NAMALWA (cell line): Measurements from ENCODE around the gene TBX1.

Experiments used
- DNase-seq: peaks from one replicate; pipeline ENCODE4 v3.0.0-alpha.2; 2015; ENCODE audit warnings: low spot score

TBX1 gene

DNA sequence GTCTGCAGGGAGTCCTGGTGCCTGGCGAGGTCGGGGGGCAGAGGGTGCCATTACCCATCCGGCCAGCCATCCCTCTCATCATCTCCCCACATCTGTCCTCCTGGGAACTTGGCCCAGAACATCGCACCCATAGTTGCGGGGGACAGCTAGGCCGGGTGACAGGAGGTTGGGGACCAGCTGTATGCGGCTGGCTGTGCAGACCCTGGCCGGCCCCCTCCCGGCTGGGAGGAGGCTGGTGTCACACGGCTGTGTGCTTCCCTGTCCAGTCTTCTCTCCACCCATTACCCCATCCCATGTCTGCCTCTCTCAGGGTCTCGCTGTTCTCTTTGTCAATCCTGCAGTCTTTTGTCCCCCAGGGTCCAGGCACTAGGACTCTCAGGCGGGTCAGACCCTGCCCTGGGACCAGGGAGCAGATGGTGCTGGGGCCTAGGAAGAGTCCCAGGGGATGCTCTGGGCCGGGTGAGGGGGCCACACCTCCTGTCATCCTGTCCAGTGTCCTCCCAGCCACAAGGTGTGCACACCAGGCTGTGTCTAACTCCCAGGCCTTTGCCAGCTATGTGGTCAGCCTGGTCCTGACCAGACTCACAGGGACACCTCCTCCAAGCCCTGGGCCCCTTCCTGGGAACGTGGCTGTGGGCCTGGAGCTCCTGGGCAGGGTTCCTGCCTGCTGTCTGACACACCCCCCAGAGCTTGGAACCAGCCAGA, 6.4 kb upstream of the TBX1 start:
- no peak for DNase-seq

DNA sequence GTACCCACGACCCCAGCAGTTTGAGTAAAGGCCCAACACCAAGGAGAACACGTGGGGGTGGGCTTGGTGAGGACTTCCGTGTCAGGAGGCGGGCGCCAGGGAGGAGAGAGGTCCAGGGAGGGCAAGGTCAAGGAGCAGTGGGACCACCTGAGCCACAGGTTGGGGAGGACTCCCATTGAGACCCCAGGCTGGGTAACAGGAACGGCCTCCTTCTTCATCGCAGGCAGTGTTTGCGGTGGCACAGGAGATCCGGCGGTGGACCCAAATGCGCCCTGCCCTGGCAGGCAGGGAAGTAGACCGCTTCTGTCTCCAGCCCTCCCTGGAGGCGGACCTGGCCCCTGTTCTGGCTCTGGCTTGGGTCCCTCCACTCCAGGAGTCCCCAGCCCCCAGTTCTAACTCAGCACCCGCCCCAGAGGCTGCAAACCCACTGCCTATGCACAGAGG, 5.9 kb upstream of the TBX1 start:
- no peak for DNase-seq

DNA sequence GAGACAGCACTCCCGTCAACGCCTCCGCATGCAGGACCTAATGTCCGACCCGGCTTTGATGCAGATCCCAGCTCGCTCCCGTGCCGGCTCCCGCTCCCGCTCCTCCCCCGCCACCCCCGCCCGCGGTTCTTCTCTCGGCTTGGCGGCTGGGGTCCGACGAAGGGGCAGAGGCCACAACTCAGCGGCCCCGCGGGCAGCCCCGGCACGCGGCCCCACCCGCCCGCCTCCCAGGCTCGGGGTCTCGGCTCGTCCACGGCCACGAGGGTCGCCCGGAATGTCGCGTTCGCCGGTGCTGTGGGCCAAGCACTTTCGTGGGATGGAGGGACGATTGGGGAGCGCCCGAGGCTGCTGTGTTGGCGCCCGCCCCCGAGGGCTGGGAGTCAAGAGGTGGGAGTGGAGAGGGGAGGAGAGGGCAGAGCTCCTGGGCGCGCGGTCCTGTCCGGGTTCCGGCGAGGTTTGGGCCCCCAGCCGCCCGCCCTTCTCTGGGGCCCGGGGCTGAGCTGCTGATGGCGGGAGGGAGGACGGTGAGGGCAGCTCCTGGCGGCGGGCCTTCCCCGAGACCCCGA, 5.3 kb upstream of the TBX1 start:
- no peak for DNase-seq

DNA sequence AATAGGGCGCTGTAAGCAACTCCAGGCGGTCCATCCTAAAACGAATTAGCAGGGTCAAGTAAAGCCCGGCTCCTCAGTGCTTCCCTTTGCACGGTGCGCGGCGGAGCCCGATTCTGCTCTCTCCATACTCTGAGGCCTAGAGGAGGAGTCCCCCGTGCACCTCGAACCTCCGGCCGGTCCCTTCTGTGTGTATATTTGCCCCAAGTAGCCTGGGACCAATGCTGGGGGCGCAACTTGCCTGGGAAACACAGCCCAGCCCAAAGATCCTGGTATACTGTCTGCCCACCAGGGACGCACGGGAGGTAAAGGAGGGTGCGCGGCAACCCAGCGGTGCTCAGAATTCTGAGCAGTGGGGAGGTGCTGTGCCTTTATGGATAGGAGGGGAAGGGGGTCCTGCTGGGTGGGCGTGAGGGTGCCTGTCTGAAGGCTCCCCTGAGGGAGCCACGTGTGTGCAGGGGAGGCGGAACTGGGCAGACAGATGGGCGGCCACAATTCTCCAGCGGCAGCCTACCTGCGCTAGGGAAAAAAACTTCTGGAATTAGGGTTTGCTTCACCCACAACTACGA, 4.8 kb upstream of the TBX1 start:
- DNase-seq: no peak

DNA sequence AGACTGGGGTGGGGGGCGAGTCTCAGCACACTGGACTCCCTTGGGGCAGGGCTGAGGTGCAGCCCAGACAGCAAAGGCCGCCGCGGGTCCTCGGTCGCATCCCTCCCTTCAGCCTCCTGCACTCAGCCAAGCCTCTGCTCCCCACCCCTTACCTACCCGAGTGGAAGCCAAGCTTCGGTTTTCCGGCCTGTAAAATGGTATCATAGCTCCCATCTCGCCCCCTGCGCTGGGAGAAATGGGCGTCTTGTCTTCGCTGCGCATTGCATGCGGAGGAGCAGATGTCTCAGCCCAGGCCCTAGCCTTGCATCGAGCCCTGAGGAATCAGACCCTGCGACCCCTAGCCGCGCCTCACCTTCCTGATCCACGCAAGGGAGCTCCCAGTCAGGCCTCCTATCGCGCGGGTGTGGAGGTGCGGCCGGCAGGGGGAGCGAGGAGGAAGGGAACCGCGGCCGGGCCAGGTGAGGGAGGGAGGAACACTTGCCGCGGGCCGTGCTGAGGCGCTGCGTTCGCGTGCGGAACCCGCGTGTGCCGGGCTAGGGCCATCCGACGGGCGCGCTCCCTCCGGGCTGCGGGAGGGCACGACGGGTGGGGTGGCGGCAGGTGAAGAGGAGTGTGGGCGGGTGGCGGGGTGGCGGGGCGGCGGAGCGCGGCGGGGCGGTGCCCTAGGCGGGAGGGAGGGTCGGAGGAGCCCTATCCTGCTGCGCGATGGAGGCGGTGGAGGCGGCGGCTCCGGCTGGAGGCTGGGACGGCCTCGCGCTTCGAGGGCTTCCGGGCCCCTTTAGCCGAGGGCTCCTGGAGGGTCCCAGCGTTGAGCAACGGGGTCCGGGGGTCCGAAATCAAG, 4.1 kb upstream of the TBX1 start:
- DNase-seq: peak; percentile 49

DNA sequence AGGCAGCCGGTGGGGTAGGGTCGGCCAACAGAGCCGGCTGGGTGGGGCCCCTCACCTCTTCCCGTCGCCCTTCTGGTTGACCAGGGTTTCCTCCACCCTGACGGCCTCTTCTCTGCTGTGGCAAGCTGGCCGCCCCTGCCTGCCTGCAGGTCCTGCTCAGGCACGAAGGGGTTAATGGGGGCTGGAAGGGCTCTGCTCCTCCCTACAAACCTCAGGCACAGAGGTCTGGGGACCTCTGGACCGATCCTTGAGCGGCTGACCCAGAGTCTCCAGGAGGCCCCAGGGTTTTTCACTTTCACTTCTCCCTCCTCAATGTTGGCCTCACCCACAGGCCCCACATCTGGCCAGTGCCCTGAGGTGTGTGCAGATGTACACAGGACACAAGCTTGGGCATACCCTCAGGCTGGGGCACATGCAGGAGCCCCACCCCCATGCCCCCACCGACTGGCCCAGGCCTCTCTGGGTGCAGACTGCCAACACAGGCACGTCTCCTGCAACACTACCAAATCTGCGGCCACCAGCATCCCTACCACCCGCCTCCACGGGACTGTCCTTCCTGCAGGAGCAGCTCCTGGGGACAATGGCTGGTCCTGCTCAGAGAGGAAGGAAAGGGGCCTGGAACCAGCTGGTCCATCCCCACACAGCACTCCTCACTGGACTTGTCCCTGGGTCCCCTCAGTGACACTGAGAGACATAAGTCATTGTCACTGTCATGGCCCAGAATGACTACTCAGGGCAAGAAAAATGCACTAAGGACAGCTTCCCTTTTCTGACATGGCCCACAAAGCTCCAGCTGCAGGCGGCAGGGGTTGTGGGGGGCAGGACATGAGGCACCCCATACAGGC, 3.2 kb upstream of the TBX1 start:
- DNase-seq: peak; percentile 45

DNA sequence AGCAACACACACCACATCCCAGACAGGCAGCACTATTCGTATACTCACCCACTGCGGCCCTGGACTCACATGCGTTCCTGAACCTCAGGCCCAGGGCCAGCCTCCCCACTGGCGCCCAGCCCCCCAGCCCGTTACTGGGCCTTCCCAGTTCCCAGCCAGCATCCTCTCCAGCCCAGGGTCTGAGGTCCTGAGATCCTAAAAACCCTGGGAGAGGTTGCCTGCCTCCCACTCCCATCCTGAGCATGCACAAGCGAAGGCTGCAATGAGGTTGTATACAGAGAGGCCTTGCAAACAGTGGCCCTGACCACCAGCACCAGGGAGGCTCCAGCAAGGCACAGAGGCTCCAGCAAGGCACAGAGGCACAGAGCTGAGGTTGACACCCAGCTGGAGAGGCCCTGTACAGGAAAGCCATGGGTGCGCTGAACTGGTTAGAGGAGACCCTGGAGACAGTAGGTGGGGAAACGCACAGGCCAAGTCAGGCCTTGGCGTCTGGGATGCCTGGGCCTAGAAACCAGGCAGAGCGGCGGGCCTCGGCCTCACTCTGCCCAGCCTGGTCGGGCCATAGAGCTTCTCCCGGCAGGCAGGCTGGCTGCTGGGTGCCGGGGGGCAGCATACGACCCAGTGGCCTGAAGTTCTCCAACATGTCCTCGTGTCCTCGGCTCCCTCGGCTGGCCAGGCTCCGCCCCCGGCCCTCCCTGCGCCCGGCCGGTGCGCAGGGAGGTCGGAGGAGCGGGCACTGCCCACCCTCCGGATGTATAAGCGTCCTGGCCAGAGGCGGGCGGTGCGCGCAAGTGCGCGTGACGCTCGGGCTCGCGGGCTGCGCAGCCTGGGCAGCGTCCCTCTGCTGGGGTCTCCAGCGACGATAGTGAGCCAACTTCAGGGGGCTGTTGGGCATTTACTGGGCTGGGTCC, 2.3 kb upstream of the TBX1 start:
- no peak for DNase-seq

DNA sequence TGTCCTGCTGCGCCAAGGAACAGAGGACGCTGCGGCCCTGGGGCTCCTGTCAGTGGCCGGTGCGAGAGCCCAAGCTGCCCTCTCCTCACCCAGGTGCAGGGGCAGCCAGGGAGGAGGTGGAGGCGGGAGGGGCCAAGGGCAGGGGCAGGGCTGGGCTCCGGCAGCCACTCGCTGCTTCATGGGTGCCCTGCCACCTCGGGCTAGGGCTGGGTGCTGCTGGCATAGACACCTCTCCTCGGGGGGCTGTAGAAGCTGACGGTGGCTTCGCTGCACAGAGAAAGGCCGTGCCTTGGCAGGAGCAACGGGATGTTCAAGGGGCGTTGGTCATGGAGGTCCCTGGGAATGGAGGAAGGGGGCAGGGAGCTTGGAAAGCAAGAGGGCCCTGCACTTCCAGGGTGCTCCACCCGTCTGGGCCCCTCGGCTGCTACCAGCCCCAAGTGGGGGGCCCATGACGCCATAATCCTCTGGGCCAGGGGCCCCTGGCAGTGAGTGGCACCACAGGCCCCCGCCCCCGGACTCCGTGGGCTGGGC, 1.6 kb upstream of the TBX1 start:
- DNase-seq: no peak

DNA sequence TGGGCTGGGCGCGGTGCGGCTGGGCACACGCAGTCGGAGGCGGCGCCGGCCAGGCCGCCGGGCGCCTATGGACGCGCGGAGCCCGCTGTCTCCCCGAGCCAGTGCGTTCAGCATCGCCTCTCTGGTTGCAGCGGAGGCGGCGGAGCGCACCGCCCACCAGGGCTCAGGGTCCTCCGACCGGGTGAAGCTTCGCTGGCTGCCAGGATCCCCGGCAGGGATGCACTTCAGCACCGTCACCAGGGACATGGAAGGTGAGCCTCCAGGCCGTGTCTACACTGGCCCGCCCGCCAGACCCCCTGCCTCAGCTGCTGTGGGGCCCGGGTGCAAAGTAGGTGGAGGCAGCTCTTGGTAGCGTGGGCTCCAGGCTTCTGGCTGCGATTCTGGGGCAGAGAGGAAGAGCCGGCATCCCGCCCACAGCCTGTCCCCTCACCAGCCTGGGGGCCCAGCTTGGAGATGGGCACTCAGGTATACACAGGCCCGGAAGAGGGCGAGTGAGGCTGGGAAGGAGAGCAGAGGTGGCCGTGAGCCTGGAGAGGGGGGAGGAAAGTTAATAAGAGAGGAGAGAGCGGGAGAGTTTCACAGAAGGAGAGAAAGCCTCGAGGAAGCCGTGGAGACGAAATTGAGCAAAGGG, 1.0 kb upstream of the TBX1 start:
- no peak for DNase-seq

DNA sequence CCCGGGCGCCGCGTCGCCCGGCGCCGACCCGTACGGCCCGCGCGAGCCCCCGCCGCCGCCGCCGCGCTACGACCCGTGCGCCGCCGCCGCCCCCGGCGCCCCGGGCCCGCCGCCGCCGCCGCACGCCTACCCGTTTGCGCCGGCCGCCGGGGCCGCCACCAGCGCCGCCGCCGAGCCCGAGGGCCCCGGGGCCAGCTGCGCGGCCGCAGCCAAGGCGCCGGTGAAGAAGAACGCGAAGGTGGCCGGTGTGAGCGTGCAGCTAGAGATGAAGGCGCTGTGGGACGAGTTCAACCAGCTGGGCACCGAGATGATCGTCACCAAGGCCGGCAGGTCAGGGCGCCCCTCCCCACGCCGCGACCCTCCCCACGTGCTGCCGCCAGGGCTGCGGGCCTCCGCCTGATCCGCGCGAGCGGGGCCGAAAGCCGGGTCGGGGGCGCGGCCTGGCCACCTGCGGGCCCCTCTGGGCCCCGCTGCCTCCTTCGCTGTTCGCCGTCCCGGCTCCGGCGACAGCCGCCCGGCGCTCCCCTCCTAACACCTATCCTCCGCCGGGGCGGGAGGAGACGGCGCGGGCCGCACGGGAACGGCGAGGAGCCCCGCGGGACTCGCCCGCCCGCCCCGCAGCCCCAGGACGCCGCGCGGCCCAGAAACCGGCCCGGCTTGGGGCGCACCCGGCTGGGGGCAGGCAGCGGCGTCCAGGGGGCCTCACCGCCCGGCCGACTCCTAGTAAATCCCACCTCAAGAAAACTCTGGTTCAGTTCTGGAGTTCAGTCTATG, 560 bp downstream of the TBX1 start:
- DNase-seq: no peak

DNA sequence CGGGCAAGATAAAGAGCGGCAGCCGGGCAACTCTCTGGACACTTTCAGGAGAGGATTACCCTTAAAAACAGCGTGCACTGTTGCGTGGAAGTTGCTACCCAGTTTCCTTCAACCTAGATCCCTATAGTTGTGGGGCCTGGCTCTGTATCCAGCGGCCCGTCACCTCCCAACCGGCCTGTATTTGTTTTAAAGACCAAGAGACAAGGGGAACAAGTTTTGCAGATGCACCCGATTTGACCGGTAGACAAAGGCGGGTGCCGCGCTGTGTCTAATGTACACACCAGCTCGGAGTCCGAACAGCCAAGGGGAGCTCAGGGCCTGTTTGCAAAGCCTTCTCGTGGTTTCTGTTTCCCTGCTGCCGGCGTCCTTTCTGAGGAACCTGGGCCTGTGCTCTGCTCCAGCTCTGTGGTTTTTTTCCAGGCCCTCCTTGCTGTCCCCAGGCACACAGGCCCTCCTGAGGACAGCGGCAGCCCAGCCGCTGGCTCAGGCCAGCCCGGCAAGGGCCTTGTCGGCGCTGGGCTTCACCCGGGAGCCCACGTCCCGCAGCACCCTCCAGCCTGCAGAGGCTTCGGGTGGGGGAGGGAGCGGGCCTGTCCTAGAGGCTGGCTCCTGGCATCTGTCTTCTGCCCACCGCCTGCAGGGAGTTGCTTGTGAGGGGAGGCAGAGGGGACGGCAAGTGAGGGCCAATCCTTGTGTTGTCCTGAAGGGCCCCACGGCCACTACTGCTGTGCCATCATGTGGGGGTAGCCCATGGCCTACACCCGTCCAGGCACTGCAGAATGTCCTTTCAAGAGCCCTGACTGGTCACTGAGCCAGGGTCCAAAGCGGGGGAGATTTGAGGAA, 1.4 kb downstream of the TBX1 start:
- no peak for DNase-seq

DNA sequence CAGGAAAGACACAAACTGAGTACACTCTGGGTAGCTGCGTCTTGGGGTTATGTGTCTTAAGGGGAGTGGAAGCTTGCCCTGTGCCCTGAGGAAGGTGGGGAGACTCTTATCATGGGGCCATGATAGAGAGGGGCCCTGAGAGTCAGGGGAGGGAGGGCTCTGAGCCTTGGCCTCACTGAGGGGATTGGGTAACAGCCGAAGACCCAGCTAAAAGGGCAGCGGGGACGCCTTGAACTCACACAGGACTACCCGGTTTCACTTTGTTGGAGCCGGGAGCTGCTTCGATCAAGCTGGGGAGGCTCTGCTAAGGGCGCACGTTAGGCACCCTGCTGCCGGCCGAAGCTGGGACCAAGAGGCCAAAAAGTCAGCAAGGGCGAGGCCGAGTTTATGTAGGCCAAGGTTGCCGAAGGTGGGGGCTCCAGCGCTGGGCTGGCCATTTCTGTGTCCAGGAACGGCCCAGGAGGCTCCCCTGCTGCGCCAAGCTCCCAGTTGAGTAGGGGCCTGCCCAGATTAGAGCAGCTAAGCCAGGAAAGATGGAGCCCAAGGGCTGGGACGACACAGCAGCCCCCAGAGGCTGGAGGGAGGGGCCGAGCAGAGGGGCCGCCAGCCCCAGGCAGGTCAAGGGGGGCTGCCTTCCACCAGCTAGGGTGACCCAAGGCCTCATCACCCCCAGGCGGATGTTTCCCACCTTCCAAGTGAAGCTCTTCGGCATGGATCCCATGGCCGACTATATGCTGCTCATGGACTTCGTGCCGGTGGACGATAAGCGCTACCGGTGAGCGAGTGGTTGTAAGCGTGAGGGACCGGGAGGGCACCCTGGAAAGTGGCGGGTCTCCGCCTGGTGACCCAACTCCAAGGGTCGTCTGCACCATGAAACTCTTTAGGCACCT, 2.2 kb downstream of the TBX1 start:
- no peak for DNase-seq

DNA sequence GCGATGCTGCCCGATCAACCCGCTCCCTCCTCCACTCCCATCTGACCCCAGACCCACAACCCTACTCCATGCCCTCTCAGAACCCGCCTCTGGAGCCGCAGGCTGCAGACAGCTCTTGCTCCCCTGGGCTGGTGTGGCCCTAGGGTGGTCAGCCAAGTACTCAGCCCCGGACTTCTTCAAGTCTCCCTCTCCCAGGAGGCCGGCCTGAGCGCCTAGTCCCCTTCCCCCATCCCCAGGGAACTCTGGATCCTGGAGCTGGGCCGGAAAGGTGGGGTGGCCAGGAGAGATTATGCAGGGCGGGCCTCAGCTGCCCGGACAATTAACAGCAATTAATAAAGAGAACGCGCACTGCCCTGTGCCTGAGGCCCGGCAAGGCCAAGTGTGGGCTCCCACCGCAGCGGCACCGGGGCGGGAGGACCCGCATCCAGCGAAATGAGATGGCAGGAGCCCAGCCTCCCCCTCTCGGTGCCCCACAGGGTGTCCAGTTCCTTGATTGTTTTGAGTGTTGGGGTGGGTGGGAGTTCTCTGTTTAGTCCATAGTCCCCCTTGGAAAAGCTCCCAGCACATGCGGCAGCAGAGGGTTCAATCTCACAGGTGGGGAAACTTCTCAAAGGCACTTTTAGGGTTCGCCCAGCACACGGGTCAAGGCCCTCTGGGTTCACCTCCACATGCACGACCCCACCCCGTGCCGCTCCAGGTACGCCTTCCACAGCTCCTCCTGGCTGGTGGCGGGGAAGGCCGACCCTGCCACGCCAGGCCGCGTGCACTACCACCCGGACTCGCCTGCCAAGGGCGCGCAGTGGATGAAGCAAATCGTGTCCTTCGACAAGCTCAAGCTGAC, 3.1 kb downstream of the TBX1 start:
- DNase-seq: no peak

DNA sequence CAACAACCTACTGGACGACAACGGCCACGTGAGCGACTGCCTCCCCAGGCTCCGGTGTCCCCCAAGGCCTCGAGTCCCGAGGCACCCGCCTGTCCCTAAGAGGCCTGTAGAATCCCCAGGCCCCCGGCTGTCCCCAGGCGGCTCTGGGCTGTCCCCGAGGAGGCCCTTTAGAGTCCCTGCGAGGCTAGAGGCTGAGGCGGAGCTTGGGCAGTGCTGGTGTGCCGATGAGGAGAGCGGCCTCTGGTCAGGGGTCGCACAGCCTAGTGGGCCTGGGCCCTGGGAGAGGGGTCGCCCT, 3.7 kb downstream of the TBX1 start:
- no peak for DNase-seq

DNA sequence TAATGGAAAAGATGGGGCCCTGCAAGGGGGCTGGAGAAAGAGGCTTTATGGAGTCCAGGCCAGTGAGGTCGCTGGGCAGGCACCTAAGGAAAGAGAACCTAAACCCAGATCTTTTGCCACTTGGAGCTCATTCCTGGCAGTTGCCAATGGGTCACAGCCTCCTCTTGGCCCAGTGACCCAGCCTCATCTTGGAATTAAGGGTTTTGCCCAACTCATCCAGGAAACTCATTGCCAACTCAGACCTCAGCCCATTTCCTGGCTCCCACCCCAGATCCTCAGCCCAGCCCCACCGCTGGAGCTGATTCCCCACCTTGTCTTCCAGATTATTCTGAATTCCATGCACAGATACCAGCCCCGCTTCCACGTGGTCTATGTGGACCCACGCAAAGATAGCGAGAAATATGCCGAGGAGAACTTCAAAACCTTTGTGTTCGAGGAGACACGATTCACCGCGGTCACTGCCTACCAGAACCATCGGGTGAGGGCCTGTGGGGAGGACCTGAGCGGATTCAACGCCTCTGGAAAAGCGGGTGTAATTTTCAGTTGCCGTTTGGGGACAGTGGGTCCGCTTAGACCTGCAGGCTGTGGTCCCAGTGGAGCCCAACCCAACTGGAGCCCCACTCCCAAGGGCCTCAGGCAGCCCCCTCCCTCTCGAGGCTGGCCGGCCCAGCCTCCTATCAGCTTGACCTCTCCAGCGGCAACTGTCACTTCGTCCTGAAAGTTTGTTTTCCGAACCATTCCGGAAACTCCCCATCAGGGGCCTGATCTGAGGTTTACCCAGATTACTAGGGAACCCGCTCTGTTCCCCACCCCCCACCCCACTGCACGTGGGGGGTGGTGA, 4.3 kb downstream of the TBX1 start:
- no peak for DNase-seq
